Mucosa of descending colon (tissue), 3 donors: ENCODE measurements around the gene GRM7. TPM values are rescaled to one million over a fixed set of nuclear protein-coding genes. Genes with fewer than 3 reads are reported as not detected.

Source experiments
- ATAC-seq: fragments of 200-7000 bp; cut with Tn5 transposase; one replicate; pipeline ENCODE4 v1.9.1; 2020; ENCODE audit warnings: mild to moderate bottlenecking, moderate library complexity
- DNase-seq, 3 donors: peaks; one replicate each; pipeline ENCODE4 v3.0.0-alpha.2; 2020
- H3K36me3 ChIP-seq: fragments of 200-600 bp; one replicate; pipeline ENCODE4 v1.8.0; 2021; ENCODE audit warnings: low read depth, mild to moderate bottlenecking
- H3K4me1 ChIP-seq: fragments of 200-600 bp; one replicate; pipeline ENCODE4 v1.8.0; 2021; ENCODE audit warnings: low read depth, mild to moderate bottlenecking
- H3K4me3 ChIP-seq: fragments of 200-600 bp; one replicate; pipeline ENCODE4 v1.8.0; 2021; ENCODE audit warnings: mild to moderate bottlenecking
- H3K9me3 ChIP-seq: fragments of 200-600 bp; one replicate; pipeline ENCODE4 v1.8.0; 2021; ENCODE audit warnings: mild to moderate bottlenecking
- CTCF ChIP-seq: fragments of 200-600 bp; IDR thresholded peaks from one replicate; pipeline ENCODE4 v1.8.0; 2022; ENCODE audit warnings: antibody characterized with exemption, mild to moderate bottlenecking
- intact Hi-C, 2 donors: fragments of 100-400 bp; cut with DNase I in 1 of 2; cut with micrococcal nuclease in 1 of 2; formaldehyde crosslinking; loops; one replicate each; pipeline versions ENCODE4 v1.11.0 to v1.11.1; 2022; cut with DNase I, micrococcal nuclease
- total RNA-seq, 3 donors: library from RNA; stranded (reverse); fragmentation: NEBNext Ultra II Directional in 2 of 3; extraction: Animal tissue kit (Norgen Biotek cat#: 25700) in 2 of 3; gene quantifications; one replicate each; pipeline versions ENCODE4 v1.2.1 to v1.2.4, GENCODE V29; 2021 to 2023
- donor health status: DM: no; HTN: no; CAD: no; lungs with moderate emphysema.
- donor health status: DM: no; HTN: no; CAD: no.
- donor health status: DM: no; HTN: yes; CAD: no.

GRM7 gene
- total RNA-seq, 3 donors from 2014 or later, result 0.09 to 0.39 (median 0.14) TPM

DNA sequence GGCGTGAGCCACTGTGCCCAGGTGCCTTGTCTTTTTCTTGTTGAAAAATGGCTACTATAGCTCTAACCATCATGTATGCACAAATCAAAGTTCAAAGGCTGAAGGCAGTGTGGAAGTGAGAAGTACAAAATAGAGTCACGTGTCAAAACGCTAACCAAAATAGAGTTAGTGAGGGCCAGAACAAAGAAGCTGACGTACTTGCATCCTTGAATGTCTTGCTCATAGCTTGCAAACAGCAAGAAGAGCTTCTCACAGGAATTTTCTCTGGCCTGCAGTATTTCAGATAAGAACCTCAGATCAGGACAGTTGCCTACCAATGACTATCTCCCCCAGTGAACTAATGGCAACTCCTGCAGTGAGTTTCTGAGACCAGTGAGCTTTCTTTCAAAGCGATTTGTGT lies 713.5 kb downstream of the GRM7 start:
- ATAC-seq (no peak), DNase-seq (no peak)
- H3K4me1 ChIP-seq, result no peaks in the 10 kb centered on the region
- H3K36me3 ChIP-seq, result no peaks in the 10 kb centered on the region
- intact Hi-C loops, result no loop called here
- no peak overlapping the region for H3K4me3 ChIP-seq
- TF ChIP-seq CTCF, result no peak
- H3K9me3 ChIP-seq, result no peaks in the 10 kb centered on the region

DNA sequence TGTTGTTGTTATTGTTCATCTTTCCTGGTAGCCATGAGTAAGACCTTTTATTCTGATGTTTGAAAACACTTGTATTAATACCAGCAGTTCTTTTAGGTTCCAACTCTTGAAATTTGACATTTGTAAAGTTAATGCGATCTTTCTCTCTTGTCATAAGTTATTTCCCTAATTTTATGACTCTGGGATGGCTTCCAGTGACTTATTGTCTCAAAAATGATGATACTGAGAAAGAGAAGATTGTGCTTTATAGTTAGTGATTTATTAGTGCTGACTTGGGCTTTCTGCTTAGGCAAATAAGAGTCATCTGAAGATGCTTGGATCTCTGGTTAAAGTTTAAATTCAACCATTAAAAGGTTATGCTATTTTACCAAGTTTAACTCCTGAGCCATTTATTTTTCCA lies 715.2 kb downstream of the GRM7 start:
- no peaks in the 10 kb centered on the region for H3K9me3 ChIP-seq
- no peaks in the 10 kb centered on the region for H3K36me3 ChIP-seq
- no peak for TF ChIP-seq CTCF
- DNase-seq, result no peak
- no peak overlapping the region for H3K4me3 ChIP-seq
- no peaks in the 10 kb centered on the region for H3K4me1 ChIP-seq
- intact Hi-C loops, result no loop called here
- ATAC-seq, result no peak

- H3K4me3 ChIP-seq, result no peak overlapping the region
- ATAC-seq (no peak), DNase-seq (no peak)
- intact Hi-C loops, result no loop called here
- no peak for TF ChIP-seq CTCF
- no peaks in the 10 kb centered on the region for H3K36me3 ChIP-seq
- H3K4me1 ChIP-seq, result no peaks in the 10 kb centered on the region
- H3K9me3 ChIP-seq, result no peaks in the 10 kb centered on the region
Observed at GRCh38 chr3:7576506-7576905, 715.6 kb downstream of the GRM7 start.

GRCh38 chr3:7577513-7577912 lies 716.6 kb downstream of the GRM7 start:
- ATAC-seq (no peak), DNase-seq (no peak)
- Histone ChIP-seq H3K36me3 (no peaks in the 10 kb centered on the region), H3K4me1 (no peaks in the 10 kb centered on the region), H3K9me3 (no peaks in the 10 kb centered on the region), H3K4me3 (no peak overlapping the region)
- TF ChIP-seq CTCF, result no peak
- intact Hi-C loops, result no loop called here

- intact Hi-C loops, result no loop called here
- ATAC-seq (no peak), DNase-seq (no peak)
- H3K36me3 ChIP-seq, result no peaks in the 10 kb centered on the region
- H3K4me1 ChIP-seq, result no peaks in the 10 kb centered on the region
- no peak overlapping the region for H3K4me3 ChIP-seq
- no peak for TF ChIP-seq CTCF
- no peaks in the 10 kb centered on the region for H3K9me3 ChIP-seq
Observed at GRCh38 chr3:7581831-7582230, 720.9 kb downstream of the GRM7 start.

DNA sequence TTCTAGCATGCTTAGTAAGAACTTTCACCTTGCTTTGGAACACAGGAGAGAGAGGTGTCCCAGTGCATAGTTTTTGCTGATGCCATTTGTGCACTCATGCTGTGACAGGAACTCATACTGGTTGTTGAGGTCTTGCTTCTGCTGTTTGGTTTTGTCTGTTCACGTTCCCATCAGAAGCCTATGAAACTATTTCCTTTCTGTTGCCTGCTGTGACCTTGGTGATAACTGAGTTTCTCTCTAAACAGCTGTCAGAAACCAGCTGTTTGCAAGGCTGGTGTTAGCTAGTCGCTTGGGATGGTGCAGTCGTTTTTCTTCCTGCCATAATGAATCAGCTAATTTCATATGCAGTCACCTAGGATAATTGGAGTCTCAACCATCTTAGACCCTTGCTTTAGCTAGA lies 724.1 kb downstream of the GRM7 start:
- Histone ChIP-seq H3K4me3 (no peak overlapping the region), H3K4me1 (no peaks in the 10 kb centered on the region), H3K36me3 (no peaks in the 10 kb centered on the region), H3K9me3 (no peaks in the 10 kb centered on the region)
- TF ChIP-seq CTCF, result no peak
- no peak for DNase-seq
- no peak for ATAC-seq
- intact Hi-C loops, result no loop called here
